GM19467 (cell line): ENCODE data around the gene BCL10.
A peak's percentile ranks its signal among the peaks of the same experiment; 100 is the strongest.
"Not testable (repeated sequence)": the region's sequence is repeated elsewhere in the genome, so short reads cannot be mapped to it uniquely, and the experiment has no call there.

Source experiments
- ATAC-seq: cut with Tn5 transposase; IDR thresholded peaks from one replicate; pipeline ENCODE4 v1.9.1; 2021; ENCODE audit warnings: mild to moderate bottlenecking, moderate library complexity; ENCODE audit not compliant: unreplicated experiment

BCL10 gene

GRCh38 chr1:85268801-85269585 is 7.4 kb downstream of the BCL10 start:
- no peak for ATAC-seq

DNA sequence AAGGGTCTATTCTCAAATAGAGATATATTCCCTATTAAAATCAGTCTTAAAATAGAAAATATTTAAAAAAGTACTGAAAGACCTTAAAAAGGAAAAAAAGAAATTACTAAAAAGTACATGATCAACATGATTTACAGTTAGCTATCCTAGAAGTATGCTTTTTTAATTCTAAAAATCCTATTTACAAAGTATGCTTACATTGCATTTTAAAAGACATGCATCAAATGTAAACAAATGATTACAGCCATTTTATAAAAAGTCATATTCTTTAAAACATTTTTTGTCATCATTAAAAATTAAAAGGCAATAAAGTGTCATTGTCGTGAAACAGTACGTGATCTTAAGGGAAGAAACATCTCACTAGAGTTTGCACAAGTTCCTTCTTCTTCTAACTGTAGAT is 9.1 kb downstream of the BCL10 start:
- no peak for ATAC-seq

GRCh38 chr1:85264150-85264549 is 12.3 kb downstream of the BCL10 start:
- ATAC-seq = no peak

GRCh38 chr1:85262985-85263384 is 13.4 kb downstream of the BCL10 start:
- no peak for ATAC-seq

GRCh38 chr1:85259912-85260274 is 16.5 kb downstream of the BCL10 start:
- no peak for ATAC-seq

DNA sequence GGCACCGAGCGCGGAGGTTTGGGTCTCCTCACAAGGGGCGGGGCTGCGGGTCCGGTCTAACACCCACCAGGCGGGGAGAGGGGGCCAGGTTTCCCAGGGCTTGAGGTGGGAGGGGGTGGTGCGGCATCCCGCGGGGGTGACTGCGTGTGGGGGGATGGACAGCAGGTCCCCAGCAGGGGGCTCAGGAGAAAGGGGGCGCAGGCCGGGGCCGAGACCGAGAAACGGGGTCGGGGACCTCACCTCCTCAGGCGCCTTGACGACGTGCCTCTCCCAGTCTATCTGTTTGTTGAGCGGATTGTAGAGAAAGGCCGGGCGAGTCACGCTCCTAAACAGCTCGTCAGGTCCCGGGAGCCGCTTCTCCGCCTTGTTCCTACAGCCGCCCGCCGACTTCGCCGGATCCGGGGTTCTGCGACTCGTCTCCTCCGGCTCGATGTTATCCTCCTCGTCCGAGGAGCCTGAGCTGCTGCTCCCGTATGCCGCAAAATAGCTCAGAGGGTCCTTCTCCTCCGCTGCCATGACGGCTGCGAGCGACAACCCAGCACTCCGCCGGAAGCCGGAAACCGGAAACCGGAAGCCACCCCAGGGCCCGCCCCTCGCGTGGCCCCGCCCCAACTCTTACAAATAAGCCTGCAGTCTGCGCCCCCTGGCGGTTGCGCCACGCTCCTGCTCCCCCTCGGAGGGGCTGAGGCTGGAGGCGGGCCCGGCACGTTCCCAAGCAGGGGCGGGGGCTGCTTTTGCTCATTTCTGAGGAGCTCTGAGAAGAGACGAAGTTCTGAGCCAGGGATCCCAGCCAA is 17.1 kb downstream of the BCL10 start, which contains the start of gene C1orf52:
Gene C1orf52 (minus strand): TSS at position 545 of the 794 bp plus-strand sequence. CDS start 29 bp downstream, at position 516.
- ATAC-seq = peak; percentile 98

DNA sequence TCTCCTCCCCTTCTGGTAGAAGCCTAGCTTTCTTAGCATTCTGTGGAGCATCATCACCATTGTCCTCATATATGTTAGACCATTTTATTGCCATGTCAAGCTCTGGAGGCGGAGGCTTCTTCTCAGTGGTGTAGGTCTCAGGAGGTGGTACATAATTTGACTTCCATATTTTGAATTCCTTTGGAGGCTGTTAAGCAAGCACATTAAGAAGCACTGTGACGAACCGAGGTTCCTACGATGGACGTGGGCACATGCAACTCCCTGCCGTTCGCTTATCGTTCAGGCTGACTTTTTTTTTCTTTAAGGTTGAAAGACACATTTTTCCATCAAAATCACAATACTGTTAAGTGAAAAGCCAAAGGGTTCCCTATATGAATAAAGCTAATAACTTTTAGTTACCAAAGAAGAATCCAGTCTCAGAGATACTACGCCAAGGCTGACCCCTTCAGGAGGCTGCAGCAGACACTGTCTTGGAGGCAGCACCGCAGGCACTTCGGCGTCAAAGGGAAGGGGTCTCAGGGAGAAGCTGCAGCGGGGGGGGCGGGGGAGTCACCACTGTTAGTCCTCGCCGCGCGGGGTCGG is 17.8 kb downstream of the BCL10 start:
- no peak for ATAC-seq

DNA sequence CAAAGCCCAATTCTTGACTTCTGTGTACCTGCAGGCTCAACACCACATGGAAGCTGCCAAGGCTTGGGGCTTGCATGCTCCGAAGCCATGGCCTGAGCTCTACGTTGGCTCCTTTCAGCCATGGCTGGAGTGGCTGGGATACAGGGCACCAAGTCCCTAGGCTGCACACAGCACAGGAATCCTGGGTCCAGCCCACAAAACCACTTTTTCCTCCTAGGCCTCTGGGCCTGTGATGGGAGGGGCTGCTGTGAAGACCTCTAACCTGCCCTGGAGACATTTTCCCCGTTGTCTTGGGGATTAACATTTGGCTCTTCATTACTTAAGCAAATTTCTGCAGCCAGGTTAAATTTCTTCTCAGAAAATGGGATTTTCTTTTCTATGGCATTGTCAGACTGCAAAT is 27.4 kb downstream of the BCL10 start:
- ATAC-seq = not testable (repeated sequence)

GRCh38 chr1:85245891-85246290 is 30.5 kb downstream of the BCL10 start:
- ATAC-seq = no peak

DNA sequence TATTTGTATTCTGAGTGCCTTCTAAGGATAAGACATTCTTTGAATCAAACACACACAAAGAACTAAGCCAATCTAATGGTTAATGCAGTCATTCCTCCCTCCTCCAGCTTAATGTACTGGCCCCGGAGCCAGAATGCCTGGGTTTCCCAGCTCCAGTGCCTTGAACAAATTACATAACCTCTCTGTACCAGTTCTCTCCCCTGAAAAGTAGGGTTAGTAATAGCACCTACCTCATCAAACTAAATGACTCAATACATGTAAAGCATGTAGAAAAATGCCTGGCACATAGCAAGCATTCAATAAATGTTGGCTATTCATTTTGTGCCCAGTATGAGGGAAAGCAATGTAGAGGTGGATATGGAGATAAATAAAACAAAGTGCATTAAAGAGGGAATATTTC is 31.0 kb downstream of the BCL10 start:
- ATAC-seq = no peak

- no peak for ATAC-seq
Observed at GRCh38 chr1:85244271-85245061, 32.0 kb downstream of the BCL10 start.

DNA sequence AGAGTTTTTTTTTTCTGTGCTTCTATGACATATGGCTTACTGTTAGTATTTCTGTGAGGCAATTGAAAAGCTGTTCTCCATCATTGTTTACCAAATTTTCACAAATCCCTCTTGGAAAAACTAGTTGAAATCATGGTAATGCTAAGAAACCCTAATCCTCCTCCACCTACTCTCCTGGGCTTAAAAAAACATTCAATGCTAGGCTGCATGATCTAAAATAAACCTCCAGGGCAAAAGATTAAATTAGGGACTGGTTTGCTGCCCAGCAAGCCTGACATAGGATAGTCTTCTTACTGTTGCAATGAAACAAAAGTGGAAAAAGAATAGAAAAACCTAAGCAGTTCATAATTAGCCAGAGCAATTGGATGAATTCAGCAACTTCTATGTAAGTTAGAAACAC is 33.1 kb downstream of the BCL10 start:
- no peak for ATAC-seq

- ATAC-seq = no peak
Observed at GRCh38 chr1:85240643-85241042, 35.8 kb downstream of the BCL10 start.

DNA sequence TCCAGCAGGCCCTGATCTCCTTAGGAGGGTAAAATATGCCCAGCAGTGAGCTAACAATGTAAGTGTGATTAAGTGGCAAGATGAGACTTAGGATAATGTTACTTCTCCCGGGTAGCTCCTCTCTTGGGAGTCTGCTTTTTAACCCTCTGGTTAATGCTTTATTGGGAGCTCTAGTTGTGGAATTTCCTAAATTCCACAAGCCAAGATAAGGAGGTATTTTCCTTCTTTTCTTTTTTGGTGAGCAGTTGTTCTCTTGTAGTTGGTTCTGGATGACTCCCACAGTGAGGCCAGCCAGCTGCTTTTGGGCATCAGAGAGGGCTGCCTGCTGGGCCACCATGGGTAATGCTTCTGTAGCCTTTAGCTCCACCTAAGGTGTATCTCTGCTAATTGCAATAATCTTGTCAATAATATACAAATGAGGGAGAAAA is 36.2 kb downstream of the BCL10 start:
- ATAC-seq = no peak

GRCh38 chr1:85237613-85238012 is 38.8 kb downstream of the BCL10 start:
- no peak for ATAC-seq

DNA sequence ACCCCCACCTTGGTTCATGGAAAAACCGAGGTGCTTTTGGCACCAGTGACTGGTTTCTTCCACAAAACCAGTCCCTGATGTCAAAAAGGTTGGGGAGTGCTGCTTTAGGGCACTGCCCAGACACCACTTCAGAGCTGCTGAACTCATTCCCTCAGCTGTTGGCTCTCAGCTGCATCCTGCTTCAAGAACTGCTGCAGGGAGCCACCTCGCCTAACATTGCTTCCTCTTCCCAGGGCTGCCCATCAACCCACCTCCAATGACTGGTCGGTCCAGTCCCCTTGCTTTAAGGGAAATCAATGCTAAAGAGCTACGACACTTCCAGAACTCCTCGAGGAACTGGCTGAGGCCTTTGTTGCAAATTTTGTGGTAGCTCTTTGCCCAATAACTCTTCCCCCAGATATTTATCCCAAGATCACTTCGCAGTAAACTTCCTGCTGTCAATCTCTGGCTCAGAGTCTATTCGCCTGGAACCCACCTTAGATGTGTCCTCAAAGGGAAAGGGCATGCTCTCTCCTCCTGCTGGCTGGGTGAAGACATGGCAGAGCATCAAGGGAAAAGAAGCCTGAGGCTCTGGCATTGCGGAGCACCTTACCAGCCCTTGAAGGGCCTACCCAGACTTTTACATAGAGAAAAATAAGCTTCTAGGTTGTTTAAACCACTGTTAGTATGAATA is 46.0 kb downstream of the BCL10 start:
- ATAC-seq = no peak

GRCh38 chr1:85229574-85230097 is 46.8 kb downstream of the BCL10 start:
- ATAC-seq = no peak

DNA sequence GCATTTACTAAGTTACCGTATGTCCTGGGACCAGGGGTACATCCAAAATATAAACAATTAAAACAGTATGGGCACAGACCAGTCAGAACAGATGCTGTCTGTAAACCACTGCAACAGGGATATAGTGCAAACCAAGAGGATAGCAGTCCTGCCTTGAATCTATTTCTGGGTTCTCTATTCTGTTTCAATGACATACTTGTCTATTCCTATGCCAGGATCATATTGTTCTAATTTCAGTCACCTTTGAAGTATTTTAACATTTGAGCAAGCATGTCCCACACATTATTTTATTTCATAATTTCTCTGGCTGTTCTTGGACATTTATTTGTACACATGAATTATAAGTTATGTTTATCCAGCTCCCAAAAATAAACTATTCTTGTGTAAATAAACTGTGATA is 47.5 kb downstream of the BCL10 start:
- ATAC-seq = no peak

DNA sequence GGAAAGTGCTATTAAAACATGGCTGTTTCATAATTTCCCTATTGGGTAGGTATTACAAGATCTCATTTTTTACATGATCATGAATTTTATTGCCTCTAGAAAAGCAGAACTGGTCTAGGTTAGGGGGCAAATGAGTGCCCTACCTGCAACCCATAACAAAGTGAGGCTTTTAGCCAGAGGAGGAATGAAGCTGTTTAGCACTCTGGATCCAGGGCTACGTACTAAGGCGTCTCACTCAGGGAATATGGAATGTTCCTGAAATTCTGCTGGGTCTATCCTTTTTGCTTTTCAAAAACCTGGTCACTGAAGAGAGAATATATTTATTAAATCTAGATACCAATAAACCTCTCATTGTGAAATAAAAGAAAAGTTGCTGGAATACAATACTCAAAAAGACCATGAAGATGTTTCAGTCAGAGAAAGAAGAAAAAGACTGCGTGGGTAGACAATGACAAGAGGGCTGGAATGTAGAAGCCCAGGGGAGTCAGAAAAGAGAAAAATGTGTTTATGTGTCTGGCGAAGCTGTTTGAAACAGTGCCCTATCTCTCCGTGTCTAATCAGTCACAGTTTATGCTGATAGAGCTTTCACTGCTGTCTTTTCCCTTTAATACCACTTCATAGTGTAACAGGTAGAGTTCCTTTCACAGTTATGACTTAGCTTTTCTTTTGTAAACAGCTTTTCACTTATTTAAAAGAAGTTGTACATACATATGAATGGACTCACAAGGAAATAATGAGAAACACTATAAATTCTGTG is 50.6 kb downstream of the BCL10 start:
- no peak for ATAC-seq
